DND-41 (cell line): ENCODE measurements around the gene PYM1.

Experiments used
- ATAC-seq: fragments of 200-7000 bp; cut with Tn5 transposase; 3 replicates; pipeline ENCODE4 v1.9.1; 2021; ENCODE audit warnings: low read depth; ENCODE audit not compliant: insufficient read depth
- DNase-seq: peaks from one replicate; pipeline ENCODE4 v3.0.0-alpha.2; 2020
- H2AFZ ChIP-seq: 2 replicates; pipeline ENCODE4 v1.6.0; 2012; ENCODE audit warnings: low read depth, low read length
- H3K27ac ChIP-seq: 2 replicates; pipeline ENCODE4 v1.5.1; 2012; ENCODE audit warnings: low read length, inconsistent platforms
- H3K27me3 ChIP-seq: fragments of 200-600 bp; sonication (generic); 2 replicates; pipeline ENCODE4 v1.6.0; 2012; ENCODE audit warnings: low read length, mild to moderate bottlenecking, inconsistent platforms; ENCODE audit not compliant: insufficient read depth, poor library complexity
- H3K36me3 ChIP-seq: 2 replicates; pipeline ENCODE4 v1.5.1; 2012; ENCODE audit warnings: low read length, inconsistent platforms; ENCODE audit not compliant: insufficient read depth
- H3K4me1 ChIP-seq: 2 replicates; pipeline ENCODE4 v1.5.1; 2012; ENCODE audit warnings: mild to moderate bottlenecking, low read length; ENCODE audit not compliant: insufficient read depth
- H3K4me2 ChIP-seq: 2 replicates; pipeline ENCODE4 v1.6.0; 2012; ENCODE audit warnings: mild to moderate bottlenecking, moderate library complexity, low read length, inconsistent platforms; ENCODE audit not compliant: insufficient read depth
- H3K4me3 ChIP-seq, 2 experiments: fragments of 200-600 bp in 1 of 2; shearing (Covaris generic) in 1 of 2; 2 replicates each; pipeline ENCODE4 v1.5.1; 2012 to 2016; ENCODE audit warnings: inconsistent platforms in 2 of 2, low read length in 2 of 2, mild to moderate bottlenecking in 2 of 2, low read depth in 1 of 2, moderate library complexity in 1 of 2
- H3K79me2 ChIP-seq: 2 replicates; pipeline ENCODE4 v1.6.0; 2012; ENCODE audit warnings: low read length, inconsistent platforms; ENCODE audit not compliant: insufficient read depth
- H3K9ac ChIP-seq: 2 replicates; pipeline ENCODE4 v1.6.0; 2012; ENCODE audit warnings: low read depth, mild to moderate bottlenecking, inconsistent platforms, low read length, moderate library complexity
- H3K9me3 ChIP-seq: 2 replicates; pipeline ENCODE4 v1.5.1; 2012; ENCODE audit warnings: low read length, moderate library complexity, mild to moderate bottlenecking, inconsistent platforms; ENCODE audit not compliant: insufficient read depth, severe bottlenecking
- H4K20me1 ChIP-seq: 2 replicates; pipeline ENCODE4 v1.6.0; 2012; ENCODE audit warnings: low read length; ENCODE audit not compliant: insufficient read depth
- EZH2 ChIP-seq: IDR thresholded peaks from 3 replicates; pipeline ENCODE4 v1.6.1; 2012; ENCODE audit warnings: borderline replicate concordance, low read depth, mild to moderate bottlenecking, moderate library complexity, low read length, inconsistent platforms; ENCODE audit not compliant: severe bottlenecking
- TF ChIP-seq, protein P1 (sequence below): IDR thresholded peaks from 2 replicates; pipeline ENCODE4 v1.5.1; 2012; ENCODE audit warnings: borderline replicate concordance, low read length, moderate library complexity, mild to moderate bottlenecking; ENCODE audit not compliant: poor library complexity, severe bottlenecking; ENCODE audit errors: extremely low read depth

PYM1 gene

DNA sequence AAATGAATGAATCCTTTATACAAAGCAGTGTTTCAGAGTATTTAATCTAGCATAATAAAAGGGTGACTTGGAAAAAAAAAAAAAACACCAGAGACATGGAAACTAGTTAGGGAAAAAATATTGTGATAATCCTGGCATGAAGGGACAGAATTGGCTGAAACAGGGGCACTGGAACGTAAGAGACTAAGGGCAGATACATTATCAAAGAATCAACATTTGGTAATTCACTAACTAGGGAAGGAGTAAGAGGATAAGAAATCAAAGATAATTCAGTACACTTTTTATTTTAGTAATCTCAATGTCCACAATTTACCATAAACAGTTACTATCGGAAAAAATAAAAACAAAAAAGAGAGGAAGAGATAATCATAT lies 18.2 kb downstream of the PYM1 start:
- Histone ChIP-seq H3K9me3 (no peaks in the 10 kb centered on the region), H3K9ac (no peak overlapping the region), H3K27me3 (no peaks in the 10 kb centered on the region), H3K4me2 (no peak overlapping the region), H3K27ac (no peak overlapping the region), H3K36me3 (peaks cover 25% of the 10 kb centered on the region; the same call in 1 of the 2 replicates), H3K4me1 (no peaks in the 10 kb centered on the region), H2AFZ (no peak overlapping the region), H4K20me1 (peaks cover 5% of the 10 kb centered on the region; the same call in 1 of the 2 replicates), H3K4me3 (no peak overlapping the region), H3K79me2 (peaks cover 64% of the 10 kb centered on the region)
- TF ChIP-seq, protein P1, sequence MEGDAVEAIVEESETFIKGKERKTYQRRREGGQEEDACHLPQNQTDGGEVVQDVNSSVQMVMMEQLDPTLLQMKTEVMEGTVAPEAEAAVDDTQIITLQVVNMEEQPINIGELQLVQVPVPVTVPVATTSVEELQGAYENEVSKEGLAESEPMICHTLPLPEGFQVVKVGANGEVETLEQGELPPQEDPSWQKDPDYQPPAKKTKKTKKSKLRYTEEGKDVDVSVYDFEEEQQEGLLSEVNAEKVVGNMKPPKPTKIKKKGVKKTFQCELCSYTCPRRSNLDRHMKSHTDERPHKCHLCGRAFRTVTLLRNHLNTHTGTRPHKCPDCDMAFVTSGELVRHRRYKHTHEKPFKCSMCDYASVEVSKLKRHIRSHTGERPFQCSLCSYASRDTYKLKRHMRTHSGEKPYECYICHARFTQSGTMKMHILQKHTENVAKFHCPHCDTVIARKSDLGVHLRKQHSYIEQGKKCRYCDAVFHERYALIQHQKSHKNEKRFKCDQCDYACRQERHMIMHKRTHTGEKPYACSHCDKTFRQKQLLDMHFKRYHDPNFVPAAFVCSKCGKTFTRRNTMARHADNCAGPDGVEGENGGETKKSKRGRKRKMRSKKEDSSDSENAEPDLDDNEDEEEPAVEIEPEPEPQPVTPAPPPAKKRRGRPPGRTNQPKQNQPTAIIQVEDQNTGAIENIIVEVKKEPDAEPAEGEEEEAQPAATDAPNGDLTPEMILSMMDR = no peak
- TF ChIP-seq EZH2 = no peak
- ATAC-seq = no peak
- no peak for DNase-seq

DNA sequence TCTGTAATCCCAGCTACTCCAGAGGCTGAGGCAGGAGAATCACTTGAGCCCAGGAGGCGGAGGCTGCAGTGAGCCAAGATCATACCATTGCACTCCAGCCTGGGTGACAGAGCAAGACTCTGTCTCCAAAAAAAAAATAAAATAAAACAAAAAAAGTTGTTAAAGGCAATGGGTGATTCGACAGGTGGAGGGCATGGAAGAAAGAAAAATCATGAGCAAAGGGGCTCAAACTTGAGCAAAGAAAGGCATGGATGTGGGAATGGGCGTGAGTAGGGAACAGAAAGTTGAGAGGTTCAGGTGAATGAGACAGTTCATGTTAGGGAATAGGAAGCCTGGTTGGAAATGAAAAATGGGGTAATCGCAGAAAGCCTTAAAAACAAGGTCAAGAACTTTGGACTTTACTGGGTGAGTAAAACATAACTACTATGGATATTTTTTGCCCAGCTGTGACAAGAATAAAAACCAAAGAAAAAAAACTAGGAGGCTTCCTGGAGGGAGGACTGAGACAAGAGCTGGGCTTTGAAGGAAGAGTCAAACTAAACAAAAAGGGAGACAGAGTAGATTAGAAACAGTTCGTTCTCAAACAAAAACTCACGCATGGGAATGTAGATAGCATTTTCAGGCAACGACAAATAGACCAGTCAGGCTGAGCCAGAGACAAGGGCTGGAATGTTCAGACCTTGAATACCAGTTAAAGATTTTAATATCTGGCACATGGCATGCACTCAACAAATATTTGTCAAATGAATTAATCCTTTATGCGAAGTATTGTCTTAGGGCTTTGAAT lies 18.8 kb downstream of the PYM1 start:
- Histone ChIP-seq H3K9me3 (no peaks in the 10 kb centered on the region), H3K4me3 (no peak overlapping the region), H2AFZ (no peak overlapping the region), H3K27ac (no peak overlapping the region), H3K27me3 (no peaks in the 10 kb centered on the region), H3K9ac (no peak overlapping the region), H3K36me3 (peaks cover 20% of the 10 kb centered on the region; the same call in 1 of the 2 replicates), H4K20me1 (peaks cover 3% of the 10 kb centered on the region; the same call in 1 of the 2 replicates), H3K4me2 (no peak overlapping the region), H3K79me2 (peaks cover 60% of the 10 kb centered on the region), H3K4me1 (no peaks in the 10 kb centered on the region)
- TF ChIP-seq, protein P1 = no peak
- no peak for TF ChIP-seq EZH2
- DNase-seq (no peak), ATAC-seq (no peak)

DNA sequence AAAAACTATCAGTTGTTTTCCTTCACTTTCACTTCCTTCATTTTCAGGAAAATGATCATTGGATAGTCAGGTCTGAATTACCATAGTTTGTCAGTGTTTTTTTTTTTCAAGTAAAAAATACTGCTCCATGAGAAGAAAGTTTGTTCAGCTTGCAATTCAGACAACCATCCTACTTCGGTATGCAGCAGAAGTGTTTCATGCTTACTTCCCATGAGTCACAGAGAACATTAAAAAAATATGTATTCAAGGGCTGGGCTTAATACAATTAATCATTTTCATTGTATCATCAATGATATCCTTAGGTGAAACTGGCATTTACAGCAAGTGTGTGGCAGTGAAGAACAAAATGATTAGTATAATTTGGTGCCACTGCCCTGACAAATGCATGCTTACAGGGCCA lies 21.6 kb downstream of the PYM1 start:
- DNase-seq = no peak

More for the DNA sequence above, 21.6 kb downstream of the PYM1 start:
- peaks cover 33% of the 10 kb centered on the region; the same call in 1 of the 2 replicates for H3K79me2 ChIP-seq
- H3K27me3 ChIP-seq = no peaks in the 10 kb centered on the region
- H2AFZ ChIP-seq = no peak overlapping the region
- H4K20me1 ChIP-seq = no peaks in the 10 kb centered on the region; the same call in 1 of the 2 replicates
- TF ChIP-seq, protein P1 = no peak
- no peak for TF ChIP-seq EZH2
- H3K4me3 ChIP-seq = no peak overlapping the region
- no peak overlapping the region for H3K9ac ChIP-seq
- H3K9me3 ChIP-seq = no peaks in the 10 kb centered on the region
- peaks cover 27% of the 10 kb centered on the region for H3K36me3 ChIP-seq
- no peaks in the 10 kb centered on the region for H3K4me1 ChIP-seq
- H3K4me2 ChIP-seq = no peak overlapping the region
- no peak for ATAC-seq
- no peak overlapping the region for H3K27ac ChIP-seq
